Epidermal melanocyte (primary cell): Measurements from ENCODE around the gene CRADD.

Experiments used
- DNase-seq: peaks from one replicate; pipeline ENCODE4 v3.0.0; 2011; ENCODE audit warnings: low spot score; ENCODE audit not compliant: insufficient read length

The CRADD gene

GRCh38 chr12:93838193-93838592 lies 161.0 kb downstream of the CRADD start:
- DNase-seq, result no peak

GRCh38 chr12:93839064-93839463 lies 161.9 kb downstream of the CRADD start:
- no peak for DNase-seq

- no peak for DNase-seq
Observed at GRCh38 chr12:93841671-93842070, 164.5 kb downstream of the CRADD start.

GRCh38 chr12:93844164-93844784 lies 167.1 kb downstream of the CRADD start:
- no peak for DNase-seq

GRCh38 chr12:93846936-93847516 lies 169.9 kb downstream of the CRADD start:
- no peak for DNase-seq

- DNase-seq, result no peak
Observed at GRCh38 chr12:93847517-93848474, 170.6 kb downstream of the CRADD start.

GRCh38 chr12:93848523-93849101 lies 171.4 kb downstream of the CRADD start:
- peak; percentile 49 for DNase-seq

- no peak for DNase-seq
Observed at GRCh38 chr12:93849946-93850345, 172.8 kb downstream of the CRADD start.

GRCh38 chr12:93850481-93851256 lies 173.5 kb downstream of the CRADD start:
- no peak for DNase-seq

- DNase-seq, result no peak
Observed at GRCh38 chr12:93851257-93851671, 174.1 kb downstream of the CRADD start.

GRCh38 chr12:93852173-93852591 lies 175.0 kb downstream of the CRADD start:
- DNase-seq, result no peak

- no peak for DNase-seq
Observed at GRCh38 chr12:93853698-93854478, 176.7 kb downstream of the CRADD start.

GRCh38 chr12:93855261-93855660 lies 178.1 kb downstream of the CRADD start:
- no peak for DNase-seq

GRCh38 chr12:93856611-93857010 lies 179.4 kb downstream of the CRADD start:
- DNase-seq, result no peak

- DNase-seq, result no peak
Observed at GRCh38 chr12:93857279-93857938, 180.2 kb downstream of the CRADD start.

- no peak for DNase-seq
Observed at GRCh38 chr12:93857991-93858447, 180.8 kb downstream of the CRADD start.

- DNase-seq, result no peak
Observed at GRCh38 chr12:93860668-93861373, 183.6 kb downstream of the CRADD start.

GRCh38 chr12:93862424-93862823 lies 185.2 kb downstream of the CRADD start:
- DNase-seq, result no peak

- DNase-seq, result no peak
Observed at GRCh38 chr12:93865751-93866150, 188.6 kb downstream of the CRADD start.
